CD4-positive, alpha-beta T cell (primary cell): ENCODE data around the gene SND1. TPM values are rescaled to one million over a fixed set of nuclear protein-coding genes. Genes with fewer than 3 reads are reported as not detected.

Experiments used
- ATAC-seq: fragments of 200-7000 bp; cut with Tn5 transposase; one replicate; pipeline ENCODE4 v1.10.0; 2022; ENCODE audit warnings: mild to moderate bottlenecking; ENCODE audit not compliant: poor library complexity
- CTCF ChIA-PET: fragments of 350-600 bp; sonication (Branson Sonifier 250); formaldehyde crosslinking; loops from one replicate; lab custom pipeline; 2021; ENCODE audit warnings: antibody characterized with exemption, inconsistent platforms; lab: Charles Lee
- POLR2A ChIA-PET: fragments of 350-600 bp; sonication (Branson Sonifier 250); formaldehyde crosslinking; loops from one replicate; lab custom pipeline; 2021; ENCODE audit warnings: antibody characterized with exemption, inconsistent platforms; lab: Charles Lee
- DNase-seq, 14 experiments: peaks; one replicate each; pipeline ENCODE4 v3.0.0-alpha.2; 2013 to 2020; ENCODE audit warnings: mixed read lengths in 2 of 14
- H3K27ac ChIP-seq, 2 donors: one replicate each; pipeline versions ENCODE4 v1.5.1 to v1.7.0; 2013; ENCODE audit warnings: low read length in 2 of 2, low read depth in 1 of 2, mild to moderate bottlenecking in 1 of 2
- H3K27me3 ChIP-seq, 2 experiments: 1 replicate in 1 of 2; 2 replicates in 1 of 2; pipeline versions ENCODE4 v1.6.1 to v1.7.0; 2013; ENCODE audit warnings: low read length in 2 of 2, control low read depth in 1 of 2, mild to moderate bottlenecking in 1 of 2, moderate library complexity in 1 of 2; ENCODE audit not compliant: insufficient read depth in 2 of 2, control insufficient read depth in 1 of 2
- H3K36me3 ChIP-seq: one replicate; pipeline ENCODE4 v1.6.1; 2013; ENCODE audit warnings: low read length, control low read depth; ENCODE audit not compliant: insufficient read depth
- H3K4me1 ChIP-seq: one replicate; pipeline ENCODE4 v1.6.1; 2013; ENCODE audit warnings: low read length, control low read depth; ENCODE audit not compliant: insufficient read depth
- H3K4me3 ChIP-seq: one replicate; pipeline ENCODE4 v1.5.1; 2013; ENCODE audit warnings: mild to moderate bottlenecking, low read length, moderate library complexity
- H3K9me3 ChIP-seq, 2 experiments: 1 replicate in 1 of 2; 2 replicates in 1 of 2; pipeline versions ENCODE4 v1.6.1 to v1.7.0; 2013; ENCODE audit warnings: low read length in 2 of 2, mild to moderate bottlenecking in 2 of 2, control low read depth in 1 of 2, moderate library complexity in 1 of 2; ENCODE audit not compliant: control insufficient read depth in 1 of 2, insufficient read depth in 1 of 2
- H3K27ac Mint-ChIP-seq: one replicate; pipeline ENCODE4 v1.8.0; 2020; ENCODE audit warnings: mixed read lengths
- H3K27me3 Mint-ChIP-seq: one replicate; pipeline ENCODE4 v1.8.0; 2021; ENCODE audit warnings: mixed read lengths
- H3K36me3 Mint-ChIP-seq: one replicate; pipeline ENCODE4 v1.8.0; 2021; ENCODE audit warnings: low read depth, mixed read lengths
- H3K4me1 Mint-ChIP-seq: one replicate; pipeline ENCODE4 v1.8.0; 2021; ENCODE audit warnings: low read depth, mixed read lengths
- H3K4me3 Mint-ChIP-seq: one replicate; pipeline ENCODE4 v1.8.0; 2020; ENCODE audit warnings: mild to moderate bottlenecking, mixed read lengths
- H3K9me3 Mint-ChIP-seq: one replicate; pipeline ENCODE4 v1.8.0; 2020; ENCODE audit warnings: mixed read lengths
- intact Hi-C, 2 experiments: fragments of 100-400 bp; cut with DNase I in 1 of 2; cut with micrococcal nuclease in 1 of 2; formaldehyde crosslinking; loops; one replicate each; pipeline versions ENCODE4 v1.15.1 to v1.9.0; 2023 to 2025; cut with DNase I, micrococcal nuclease
- total RNA-seq, 174 experiments: library from RNA in 2 of 174; stranded (reverse) in 2 of 174; gene quantifications; one replicate each; pipeline ENCODE4 v1.2.3 and lab custom pipeline; 2021 to 2026
- TF ChIP-seq, protein P1 (sequence below): fragments of 200-600 bp; IDR thresholded peaks from one replicate; pipeline ENCODE4 v1.8.0; 2022; ENCODE audit warnings: antibody characterized with exemption, mild to moderate bottlenecking

The SND1 gene
- total RNA-seq, 2 experiments from 2014 or later = 104 to 113 TPM

DNA sequence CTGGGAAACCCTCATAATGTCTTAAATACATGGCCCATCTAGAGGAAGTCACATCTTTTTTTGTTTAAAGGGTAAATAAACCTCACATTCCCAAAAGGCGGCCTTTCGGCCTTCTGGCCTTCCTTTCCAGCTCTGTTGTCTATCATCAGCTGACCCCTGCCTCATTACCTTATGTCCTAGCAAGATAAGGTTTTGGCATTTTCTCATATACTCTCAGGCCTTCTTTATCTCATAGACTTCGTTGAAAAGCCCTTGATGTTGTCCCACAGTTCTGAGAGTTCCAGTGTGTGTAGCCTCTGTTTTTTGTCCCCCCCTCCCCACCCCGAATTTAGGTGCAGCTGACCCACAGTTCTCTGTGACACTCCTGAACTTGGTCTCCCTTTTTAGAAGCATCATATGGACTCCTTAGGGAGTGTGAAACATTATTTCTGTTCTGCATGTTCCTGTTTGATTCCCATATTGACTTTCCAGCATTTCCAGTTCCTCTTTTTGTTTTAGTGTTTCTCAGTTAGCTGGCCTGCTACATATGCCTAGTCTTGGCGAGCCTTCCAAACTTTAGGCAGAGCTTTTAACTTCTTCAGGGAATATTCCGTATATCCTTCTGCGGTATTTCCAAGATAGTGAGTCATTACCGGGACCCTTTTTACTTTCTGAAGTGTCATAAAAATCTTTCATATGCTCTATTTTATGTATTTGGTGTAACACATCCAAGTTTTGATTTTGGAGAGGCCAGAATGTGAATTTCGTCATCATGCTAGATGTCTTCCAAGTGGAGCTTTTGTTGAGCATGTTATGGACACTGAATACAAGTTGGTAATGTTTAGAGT is 240.7 kb downstream of the SND1 start:
- ATAC-seq (no peak), DNase-seq (no peak)
- ChIA-PET CTCF (no interaction called here), POLR2A (no interaction called here)
- H3K36me3 ChIP-seq = peaks cover 32% of the 10 kb centered on the region
- no peaks in the 10 kb centered on the region for H3K27me3 Mint-ChIP-seq
- H3K4me1 ChIP-seq = no peaks in the 10 kb centered on the region
- H3K27ac ChIP-seq = no peak overlapping the region
- TF ChIP-seq, protein P1, sequence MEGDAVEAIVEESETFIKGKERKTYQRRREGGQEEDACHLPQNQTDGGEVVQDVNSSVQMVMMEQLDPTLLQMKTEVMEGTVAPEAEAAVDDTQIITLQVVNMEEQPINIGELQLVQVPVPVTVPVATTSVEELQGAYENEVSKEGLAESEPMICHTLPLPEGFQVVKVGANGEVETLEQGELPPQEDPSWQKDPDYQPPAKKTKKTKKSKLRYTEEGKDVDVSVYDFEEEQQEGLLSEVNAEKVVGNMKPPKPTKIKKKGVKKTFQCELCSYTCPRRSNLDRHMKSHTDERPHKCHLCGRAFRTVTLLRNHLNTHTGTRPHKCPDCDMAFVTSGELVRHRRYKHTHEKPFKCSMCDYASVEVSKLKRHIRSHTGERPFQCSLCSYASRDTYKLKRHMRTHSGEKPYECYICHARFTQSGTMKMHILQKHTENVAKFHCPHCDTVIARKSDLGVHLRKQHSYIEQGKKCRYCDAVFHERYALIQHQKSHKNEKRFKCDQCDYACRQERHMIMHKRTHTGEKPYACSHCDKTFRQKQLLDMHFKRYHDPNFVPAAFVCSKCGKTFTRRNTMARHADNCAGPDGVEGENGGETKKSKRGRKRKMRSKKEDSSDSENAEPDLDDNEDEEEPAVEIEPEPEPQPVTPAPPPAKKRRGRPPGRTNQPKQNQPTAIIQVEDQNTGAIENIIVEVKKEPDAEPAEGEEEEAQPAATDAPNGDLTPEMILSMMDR = no peak
- peaks cover 61% of the 10 kb centered on the region for H3K36me3 Mint-ChIP-seq
- no peaks in the 10 kb centered on the region for H3K9me3 ChIP-seq
- no peaks in the 10 kb centered on the region for H3K4me1 Mint-ChIP-seq
- H3K27ac Mint-ChIP-seq = no peak overlapping the region
- intact Hi-C loops = no loop called here
- no peaks in the 10 kb centered on the region for H3K9me3 Mint-ChIP-seq
- H3K27me3 ChIP-seq = no peaks in the 10 kb centered on the region
- H3K4me3 Mint-ChIP-seq = no peak overlapping the region
- no peak overlapping the region for H3K4me3 ChIP-seq

DNA sequence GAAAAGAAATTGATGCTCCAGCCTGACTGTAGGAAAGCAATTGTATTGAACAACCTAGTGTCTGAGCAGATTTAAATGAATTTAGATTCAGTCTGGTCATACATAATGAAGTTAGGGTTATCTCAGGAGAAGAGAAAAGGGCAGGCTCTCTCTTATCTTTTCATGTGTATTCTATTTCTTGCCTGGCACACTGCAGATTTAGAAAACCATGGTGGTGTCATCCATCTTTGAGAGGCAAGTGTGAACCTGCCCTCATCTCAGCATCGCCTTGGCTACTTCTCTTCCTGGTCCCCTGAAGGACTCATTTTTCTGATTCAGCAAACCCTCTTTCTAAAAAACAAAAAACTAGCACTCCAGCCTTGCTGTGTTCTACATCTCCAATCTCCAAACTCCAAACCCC is 241.6 kb downstream of the SND1 start:
- ChIA-PET CTCF (interaction anchor here (1.7 kb wide), 1 partner anchor 24 kb away, joined by 3 read pairs; no protein-coding TSS in a partner anchor), POLR2A (no interaction called here)
- ATAC-seq = no peak
- Mint-ChIP-seq H3K27me3 (no peaks in the 10 kb centered on the region), H3K4me1 (no peaks in the 10 kb centered on the region), H3K4me3 (no peak overlapping the region), H3K9me3 (no peaks in the 10 kb centered on the region), H3K36me3 (peaks cover 52% of the 10 kb centered on the region), H3K27ac (no peak overlapping the region)
- Histone ChIP-seq H3K4me1 (no peaks in the 10 kb centered on the region), H3K4me3 (no peak overlapping the region), H3K36me3 (peaks cover 23% of the 10 kb centered on the region), H3K27me3 (no peaks in the 10 kb centered on the region), H3K27ac (no peak overlapping the region), H3K9me3 (no peaks in the 10 kb centered on the region)
- no peak for DNase-seq
- intact Hi-C loops = no loop called here
- TF ChIP-seq, protein P1 = no peak

DNA sequence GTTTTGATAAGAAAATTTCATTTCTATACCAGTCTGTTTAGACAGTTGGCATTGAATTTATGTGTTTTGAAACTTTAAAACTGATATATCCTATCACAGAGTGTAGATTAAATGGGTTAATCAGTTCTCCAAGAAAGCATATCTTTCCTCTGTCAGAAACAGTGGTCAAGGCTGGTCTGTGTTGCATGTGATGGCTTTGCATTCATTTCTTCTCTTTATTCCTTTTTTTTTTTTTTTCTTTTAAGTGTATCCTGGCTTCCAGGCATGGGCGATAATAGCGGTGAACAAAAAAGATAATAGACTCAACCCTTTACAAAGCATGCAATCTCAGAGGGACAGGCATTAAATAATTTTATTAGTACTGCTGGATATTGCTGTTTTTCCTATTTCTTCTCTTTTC is 242.6 kb downstream of the SND1 start:
- ChIA-PET POLR2A (no interaction called here), CTCF (interaction anchor here (0.6 to 1.7 kb wide), 2 partner anchors 23 to 1326 kb away, joined by 3 read pairs; no protein-coding TSS in a partner anchor)
- Mint-ChIP-seq H3K9me3 (no peaks in the 10 kb centered on the region), H3K4me3 (no peak overlapping the region), H3K27ac (no peak overlapping the region), H3K36me3 (peaks cover 42% of the 10 kb centered on the region), H3K4me1 (peaks cover 6% of the 10 kb centered on the region), H3K27me3 (no peaks in the 10 kb centered on the region)
- DNase-seq = no peak
- H3K36me3 ChIP-seq = peaks cover 13% of the 10 kb centered on the region
- ATAC-seq = no peak
- no peak overlapping the region for H3K4me3 ChIP-seq
- intact Hi-C loops = no loop called here
- H3K27me3 ChIP-seq = no peaks in the 10 kb centered on the region
- TF ChIP-seq, protein P1 = no peak
- no peaks in the 10 kb centered on the region for H3K4me1 ChIP-seq
- H3K9me3 ChIP-seq = no peaks in the 10 kb centered on the region
- no peak overlapping the region for H3K27ac ChIP-seq
